C4-2B (cell line): ENCODE data around the gene DPP6.
"Not testable (repeated sequence)": the region's sequence is repeated elsewhere in the genome, so short reads cannot be mapped to it uniquely, and the experiment has no call there.

Source experiments
- ZFX ChIP-seq: fragments of 450-650 bp; IDR thresholded peaks from 2 replicates; pipeline ENCODE4 v1.6.1; 2017
- TF ChIP-seq, protein P1 (sequence below): fragments of 450-650 bp; conservative IDR thresholded peaks from 2 replicates; pipeline ENCODE4 v1.5.1; 2017; ENCODE audit warnings: mild to moderate bottlenecking

DNA sequence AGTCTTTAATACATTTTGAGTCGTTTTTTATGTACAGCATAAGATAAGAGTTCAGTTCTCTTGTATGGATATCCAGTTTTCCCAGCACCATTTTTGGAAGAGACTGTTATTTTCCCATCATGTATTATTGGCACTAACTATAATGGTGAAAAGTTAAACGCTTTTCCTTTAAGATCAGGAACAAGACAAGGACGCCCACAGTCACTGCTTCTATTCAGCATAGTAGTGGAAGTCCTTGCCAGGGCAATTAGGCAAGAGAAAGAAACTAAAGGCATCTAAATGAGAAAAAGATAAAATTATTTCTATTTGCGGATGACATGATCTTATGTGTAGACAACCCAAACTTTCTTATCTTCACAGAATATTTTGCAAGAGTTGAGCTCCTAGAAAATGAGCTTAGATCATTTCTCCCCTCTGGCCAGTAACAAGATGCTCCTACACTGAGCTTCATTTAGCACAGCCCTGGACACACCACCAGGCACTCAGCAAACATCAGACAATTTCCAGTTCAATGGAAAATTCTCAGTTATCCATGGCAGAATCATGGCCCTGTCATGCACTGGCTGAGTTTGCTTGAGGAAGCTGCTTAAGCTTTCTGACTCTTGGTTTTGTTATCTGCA lies 61.6 kb downstream of the DPP6 start:
- TF ChIP-seq, protein P1, sequence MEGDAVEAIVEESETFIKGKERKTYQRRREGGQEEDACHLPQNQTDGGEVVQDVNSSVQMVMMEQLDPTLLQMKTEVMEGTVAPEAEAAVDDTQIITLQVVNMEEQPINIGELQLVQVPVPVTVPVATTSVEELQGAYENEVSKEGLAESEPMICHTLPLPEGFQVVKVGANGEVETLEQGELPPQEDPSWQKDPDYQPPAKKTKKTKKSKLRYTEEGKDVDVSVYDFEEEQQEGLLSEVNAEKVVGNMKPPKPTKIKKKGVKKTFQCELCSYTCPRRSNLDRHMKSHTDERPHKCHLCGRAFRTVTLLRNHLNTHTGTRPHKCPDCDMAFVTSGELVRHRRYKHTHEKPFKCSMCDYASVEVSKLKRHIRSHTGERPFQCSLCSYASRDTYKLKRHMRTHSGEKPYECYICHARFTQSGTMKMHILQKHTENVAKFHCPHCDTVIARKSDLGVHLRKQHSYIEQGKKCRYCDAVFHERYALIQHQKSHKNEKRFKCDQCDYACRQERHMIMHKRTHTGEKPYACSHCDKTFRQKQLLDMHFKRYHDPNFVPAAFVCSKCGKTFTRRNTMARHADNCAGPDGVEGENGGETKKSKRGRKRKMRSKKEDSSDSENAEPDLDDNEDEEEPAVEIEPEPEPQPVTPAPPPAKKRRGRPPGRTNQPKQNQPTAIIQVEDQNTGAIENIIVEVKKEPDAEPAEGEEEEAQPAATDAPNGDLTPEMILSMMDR = not testable (repeated sequence)
- not testable (repeated sequence) for TF ChIP-seq ZFX
